MM.1S (cell line): ENCODE results near the gene PRKCA.

Source experiments
- DNase-seq: peaks from one replicate; pipeline ENCODE4 v3.0.0-alpha.2; 2015
- H2AFZ ChIP-seq: fragments of 300-600 bp; sonication (generic); 2 replicates; pipeline ENCODE4 v1.6.0; 2016; ENCODE audit warnings: antibody characterized with exemption, low read length
- H3F3A ChIP-seq: fragments of 300-600 bp; sonication (generic); 2 replicates; pipeline ENCODE4 v1.6.1; 2016; ENCODE audit warnings: mild to moderate bottlenecking, antibody characterized with exemption, low read length, moderate library complexity, mixed read lengths; ENCODE audit not compliant: insufficient read depth
- H3K27ac ChIP-seq: fragments of 300-600 bp; sonication (generic); 2 replicates; pipeline ENCODE4 v1.5.1; 2016; ENCODE audit warnings: mild to moderate bottlenecking, low read length
- H3K27me3 ChIP-seq: fragments of 300-600 bp; sonication (generic); replicated peaks from 2 replicates; pipeline ENCODE4 v1.6.0; 2016; ENCODE audit warnings: low read length; ENCODE audit not compliant: insufficient read depth
- H3K36me3 ChIP-seq: fragments of 300-600 bp; sonication (generic); replicated peaks from 2 replicates; pipeline ENCODE4 v1.6.1; 2016; ENCODE audit warnings: mild to moderate bottlenecking, low read length, mixed read lengths; ENCODE audit not compliant: insufficient read depth
- H3K4me1 ChIP-seq: fragments of 300-600 bp; sonication (generic); 2 replicates; pipeline ENCODE4 v1.6.1; 2016; ENCODE audit warnings: low read length, mixed read lengths
- H3K4me2 ChIP-seq: fragments of 300-600 bp; sonication (generic); 2 replicates; pipeline ENCODE4 v1.6.0; 2016; ENCODE audit warnings: low read depth, low read length
- H3K4me3 ChIP-seq: fragments of 300-600 bp; sonication (generic); 2 replicates; pipeline ENCODE4 v1.5.1; 2016; ENCODE audit warnings: low read length, mixed read lengths
- H3K79me2 ChIP-seq: fragments of 300-600 bp; sonication (generic); 2 replicates; pipeline ENCODE4 v1.6.1; 2016; ENCODE audit warnings: mixed run types, low read length, mixed read lengths
- H3K9ac ChIP-seq: fragments of 300-600 bp; sonication (generic); 2 replicates; pipeline ENCODE4 v1.6.1; 2016; ENCODE audit warnings: low read length, mixed read lengths
- H3K9me2 ChIP-seq: fragments of 300-600 bp; sonication (generic); replicated peaks from 2 replicates; pipeline ENCODE4 v1.6.1; 2016; ENCODE audit warnings: mild to moderate bottlenecking, low read length, mixed read lengths; ENCODE audit not compliant: insufficient read depth
- H3K9me3 ChIP-seq: fragments of 300-600 bp; sonication (generic); replicated peaks from 2 replicates; pipeline ENCODE4 v1.6.1; 2016; ENCODE audit warnings: mild to moderate bottlenecking, low read length, mixed read lengths; ENCODE audit not compliant: insufficient read depth
- H4K20me1 ChIP-seq: fragments of 300-600 bp; sonication (generic); 2 replicates; pipeline ENCODE4 v1.6.1; 2016; ENCODE audit warnings: mild to moderate bottlenecking, low read length, moderate library complexity, mixed read lengths; ENCODE audit not compliant: insufficient read depth
- CTCF ChIP-seq: fragments of 300-600 bp; sonication (generic); IDR thresholded peaks from 2 replicates; pipeline ENCODE4 v1.5.1; 2016; ENCODE audit warnings: antibody characterized with exemption, low read length, mixed read lengths
- EZH2 ChIP-seq: fragments of 300-600 bp; sonication (generic); optimal IDR thresholded peaks from 2 replicates; pipeline ENCODE3; 2017; ENCODE audit warnings: low read depth, mild to moderate bottlenecking, antibody characterized with exemption, low read length, mixed read lengths
- EZH2phosphoT487 ChIP-seq: fragments of 300-600 bp; sonication (generic); IDR thresholded peaks from 2 replicates; pipeline ENCODE4 v1.6.1; 2018; ENCODE audit warnings: antibody characterized with exemption, low read length

The PRKCA gene

GRCh38 chr17:66750116-66750515 lies 447.7 kb downstream of the PRKCA start:
- Histone ChIP-seq H3K27me3 (no peaks in the 10 kb centered on the region), H3K9me3 (no peaks in the 10 kb centered on the region), H3K9ac (no peak overlapping the region), H3K27ac (no peak overlapping the region), H3K4me3 (no peak overlapping the region), H3K4me2 (no peak overlapping the region), H3K36me3 (no peaks in the 10 kb centered on the region), H3K79me2 (no peaks in the 10 kb centered on the region), H2AFZ (no peak overlapping the region), H3K9me2 (no peaks in the 10 kb centered on the region), H3K4me1 (no peaks in the 10 kb centered on the region), H3F3A (no peaks in the 10 kb centered on the region), H4K20me1 (no peaks in the 10 kb centered on the region)
- no peak for DNase-seq
- TF ChIP-seq CTCF, result no peak
- no peak for TF ChIP-seq EZH2
- TF ChIP-seq EZH2phosphoT487, result no peak

- H3K27me3 ChIP-seq, result no peaks in the 10 kb centered on the region
- no peaks in the 10 kb centered on the region for H3F3A ChIP-seq
- H3K36me3 ChIP-seq, result no peaks in the 10 kb centered on the region
- H3K27ac ChIP-seq, result no peak overlapping the region
- no peaks in the 10 kb centered on the region for H3K79me2 ChIP-seq
- H3K9me2 ChIP-seq, result no peaks in the 10 kb centered on the region
- H3K4me3 ChIP-seq, result no peak overlapping the region
- no peaks in the 10 kb centered on the region for H4K20me1 ChIP-seq
- no peaks in the 10 kb centered on the region for H3K9me3 ChIP-seq
- H2AFZ ChIP-seq, result no peak overlapping the region
- no peak for TF ChIP-seq CTCF
- DNase-seq, result no peak
- H3K4me1 ChIP-seq, result no peaks in the 10 kb centered on the region
- H3K9ac ChIP-seq, result no peak overlapping the region
- no peak overlapping the region for H3K4me2 ChIP-seq
Observed at GRCh38 chr17:66750781-66751543, 448.5 kb downstream of the PRKCA start.

- Histone ChIP-seq H3K9ac (no peak overlapping the region), H3F3A (no peaks in the 10 kb centered on the region), H3K27ac (no peak overlapping the region), H4K20me1 (no peaks in the 10 kb centered on the region), H3K9me3 (no peaks in the 10 kb centered on the region), H3K4me2 (no peak overlapping the region), H3K9me2 (no peaks in the 10 kb centered on the region), H3K79me2 (no peaks in the 10 kb centered on the region), H3K4me1 (no peaks in the 10 kb centered on the region), H2AFZ (no peak overlapping the region), H3K36me3 (no peaks in the 10 kb centered on the region), H3K4me3 (no peak overlapping the region), H3K27me3 (no peaks in the 10 kb centered on the region)
- no peak for DNase-seq
- TF ChIP-seq CTCF, result no peak
- TF ChIP-seq EZH2phosphoT487, result no peak
- TF ChIP-seq EZH2, result no peak
Observed at GRCh38 chr17:66751771-66752170, 449.4 kb downstream of the PRKCA start.
